Panc1 (cell line): Measurements from ENCODE around the gene SULT2B1.

Experiments
- CTCF ChIP-seq: fragments of 450-650 bp; IDR thresholded peaks from 2 replicates; pipeline ENCODE4 v1.5.1; 2017; ENCODE audit warnings: mild to moderate bottlenecking
- POLR2AphosphoS5 ChIP-seq: IDR thresholded peaks from 2 replicates; pipeline ENCODE4 v1.6.1; 2012; ENCODE audit warnings: mild to moderate bottlenecking, low read depth, low read length, moderate library complexity
- REST ChIP-seq, 2 experiments: IDR thresholded peaks; 2 replicates each; pipeline ENCODE4 v1.6.1; 2011 to 2012; ENCODE audit warnings: low read depth in 2 of 2, control low read depth in 1 of 2, low read length in 1 of 2, mild to moderate bottlenecking in 1 of 2, moderate library complexity in 1 of 2; ENCODE audit not compliant: insufficient read depth in 1 of 2
- SIN3A ChIP-seq: IDR thresholded peaks from 2 replicates; pipeline ENCODE4 v1.6.1; 2012; ENCODE audit warnings: low read depth, mild to moderate bottlenecking, low read length, moderate library complexity, borderline replicate concordance; ENCODE audit not compliant: insufficient read depth
- TCF7L2 ChIP-seq: IDR thresholded peaks from 2 replicates; pipeline ENCODE4 v1.6.1; 2011; ENCODE audit warnings: mild to moderate bottlenecking, low read depth, low read length, inconsistent platforms

- TF ChIP-seq POLR2AphosphoS5 (no peak), CTCF (no peak), REST (IDR thresholded peaks at IDR 0.05; ENCODE audit: insufficient read depth in 1 of 2, low read depth in 2 of 2, low read length in 1 of 2) (no peak), SIN3A (no peak), TCF7L2 (no peak)
Observed at GRCh38 chr19:48548253-48548911, 3.6 kb upstream of the SULT2B1 start.
